ENCODE data around the gene TMEM245. TPM values are rescaled to one million over a fixed set of nuclear protein-coding genes. Genes with fewer than 3 reads are reported as not detected.

TMEM245 gene
- polyA plus RNA-seq, 3 donors, result 6.9 to 11.3 (median 9.7) TPM

- Mint-ChIP-seq H3K36me3 (peaks cover 17 to 31% of the 10 kb centered on the region in 2 donors), H3K27ac (peak overlapping the region in 4 of 7 donors; percentile 35 to 83 (median 48)), H3K4me1 (peaks cover 48% of the 10 kb centered on the region), H3K9me3 (peaks cover 2 to 8% (median 4%) of the 10 kb centered on the region in 7 donors), H3K27me3 (ENCODE audit: low read depth in 3 of 3) (no peaks in the 10 kb centered on the region), H3K4me3 (peak overlapping the region in 1 of 2 donors; percentile 62)
- intact Hi-C loops (cut with micrococcal nuclease), result no loop called here
- Histone ChIP-seq H3K9ac (ENCODE audit: insufficient read depth, low read length, poor library complexity, severe bottlenecking) (no peak overlapping the region), H2AFZ (ENCODE audit: insufficient read depth, low read depth, low read length, poor library complexity, severe bottlenecking) (no peak overlapping the region), H3K27ac (ENCODE audit: low read depth in 1 of 2, low read length in 2 of 2) (peak overlapping the region in 1 of 2 donors; percentile 49), H3K4me1 (ENCODE audit: control insufficient read depth in 1 of 2, insufficient read depth in 2 of 2, low read length in 2 of 2) (peaks cover 12 to 38% of the 10 kb centered on the region in 2 donors), H3K27me3 (ENCODE audit: control insufficient read depth in 2 of 2, insufficient read depth in 2 of 2, low read length in 2 of 2) (no peaks in the 10 kb centered on the region), H3K4me2 (replicated peaks; ENCODE audit: extremely low read depth, low read length, poor library complexity, severe bottlenecking) (peak overlapping the region; percentile 34), H4K20me1 (ENCODE audit: insufficient read depth, low read length) (peaks cover 72% of the 10 kb centered on the region), H3K36me3 (replicated peaks in 1 of 2; ENCODE audit: control insufficient read depth in 1 of 2, insufficient read depth in 2 of 2, low read length in 2 of 2) (peaks cover 11 to 24% of the 10 kb centered on the region in 2 donors), H3K4me3 (replicated peaks in 1 of 3; ENCODE audit: low read depth in 2 of 3, low read length in 3 of 3) (peak overlapping the region in 1 of 3 experiments; percentile 35), H3K79me2 (ENCODE audit: insufficient read depth, low read length) (peaks cover 98% of the 10 kb centered on the region), H3K9me3 (replicated peaks in 1 of 2; ENCODE audit: control insufficient read depth in 1 of 2, insufficient read depth in 1 of 2, low read length in 2 of 2) (peaks cover 3 to 6% of the 10 kb centered on the region in 2 donors)
- no CpG with 5 or more reads among the region's 4 CpGs for WGBS (ENCODE audit: insufficient coverage)
- peak in 2 of 3 donors; percentile 9 to 24 for DNase-seq
- TF ChIP-seq CTCF (IDR thresholded peaks at IDR 0.05), result no peak
These were observed 11.4 kb downstream of the TMEM245 start for GRCh38 chr9:109108318-109108717.

- no CpG with 5 or more reads among the region's 4 CpGs for WGBS (ENCODE audit: insufficient coverage)
- Mint-ChIP-seq H3K27ac (peak overlapping the region in 4 of 7 donors; percentile 59 to 83 (median 68)), H3K27me3 (ENCODE audit: low read depth in 3 of 3) (no peaks in the 10 kb centered on the region), H3K36me3 (peaks cover 24 to 38% of the 10 kb centered on the region in 2 donors), H3K4me3 (no peak overlapping the region), H3K9me3 (peaks cover 4 to 10% (median 8%) of the 10 kb centered on the region in 7 donors), H3K4me1 (peaks cover 49% of the 10 kb centered on the region)
- peaks cover 98% of the 10 kb centered on the region for H3K79me2 ChIP-seq (ENCODE audit: insufficient read depth, low read length)
- H4K20me1 ChIP-seq (ENCODE audit: insufficient read depth, low read length), result peaks cover 65% of the 10 kb centered on the region
- no peak for DNase-seq
- peak overlapping the region; percentile 34 for H3K4me2 ChIP-seq (replicated peaks; ENCODE audit: extremely low read depth, low read length, poor library complexity, severe bottlenecking)
- H3K9me3 ChIP-seq (replicated peaks in 1 of 2; ENCODE audit: control insufficient read depth in 1 of 2, insufficient read depth in 1 of 2, low read length in 2 of 2), result peaks cover 3 to 10% of the 10 kb centered on the region in 2 donors
- H3K36me3 ChIP-seq (replicated peaks in 1 of 2; ENCODE audit: control insufficient read depth in 1 of 2, insufficient read depth in 2 of 2, low read length in 2 of 2), result peaks cover 14 to 31% of the 10 kb centered on the region in 2 donors
- no peaks in the 10 kb centered on the region for H3K27me3 ChIP-seq (ENCODE audit: control insufficient read depth in 2 of 2, insufficient read depth in 2 of 2, low read length in 2 of 2)
- H2AFZ ChIP-seq (ENCODE audit: insufficient read depth, low read depth, low read length, poor library complexity, severe bottlenecking), result no peak overlapping the region
- H3K9ac ChIP-seq (ENCODE audit: insufficient read depth, low read length, poor library complexity, severe bottlenecking), result peak overlapping the region; percentile 18
- no peak overlapping the region for H3K4me3 ChIP-seq (replicated peaks in 1 of 3; ENCODE audit: low read depth in 2 of 3, low read length in 3 of 3)
- no peak for TF ChIP-seq CTCF (IDR thresholded peaks at IDR 0.05)
- H3K27ac ChIP-seq (ENCODE audit: low read depth in 1 of 2, low read length in 2 of 2), result peak overlapping the region in 1 of 2 donors; percentile 49
- intact Hi-C loops (cut with micrococcal nuclease), result no loop called here
- H3K4me1 ChIP-seq (ENCODE audit: control insufficient read depth in 1 of 2, insufficient read depth in 2 of 2, low read length in 2 of 2), result peaks cover 12 to 38% of the 10 kb centered on the region in 2 donors
These were observed 12.1 kb downstream of the TMEM245 start for GRCh38 chr9:109107402-109108240.

Data from CD14-positive monocyte (primary cell).